HL-60 (cell line): ENCODE data around the gene YJEFN3.

Source experiments
- DNase-seq, 2 experiments: peaks; one replicate each; pipeline ENCODE4 v3.0.0-alpha.2; 2010 to 2020; ENCODE audit warnings: low read depth in 1 of 2, low spot score in 1 of 2
- H3K27ac ChIP-seq: fragments of 250-450 bp; sonication (Bioruptor Pico); replicated peaks from 2 replicates; pipeline ENCODE4 v1.5.1; 2020; ENCODE audit warnings: mild to moderate bottlenecking, moderate library complexity
- H3K27me3 ChIP-seq: fragments of 250-450 bp; sonication (Bioruptor Pico); 2 replicates; pipeline ENCODE4 v1.5.1; 2021; ENCODE audit warnings: mild to moderate bottlenecking, moderate library complexity; ENCODE audit not compliant: insufficient read depth, poor library complexity, severe bottlenecking
- H3K4me3 ChIP-seq: replicated peaks from 2 replicates; pipeline ENCODE4 v1.5.1; 2011; ENCODE audit warnings: mild to moderate bottlenecking, control low read depth, low read length; ENCODE audit not compliant: insufficient read depth
- CTCF ChIP-seq: IDR thresholded peaks from one replicate; pipeline ENCODE4 v1.5.1; 2011; ENCODE audit warnings: low read length, control low read depth, inconsistent platforms; ENCODE audit not compliant: insufficient read depth
- GABPA ChIP-seq: IDR thresholded peaks from 2 replicates; pipeline ENCODE4 v1.6.1; 2012; ENCODE audit warnings: low read depth
- POLR2AphosphoS5 ChIP-seq: IDR thresholded peaks from 2 replicates; pipeline ENCODE4 v1.6.1; 2012; ENCODE audit warnings: low read depth
- REST ChIP-seq: IDR thresholded peaks from 2 replicates; pipeline ENCODE4 v1.6.1; 2012; ENCODE audit warnings: low read depth; ENCODE audit not compliant: insufficient replicate concordance
- SPI1 ChIP-seq: IDR thresholded peaks from 2 replicates; pipeline ENCODE4 v1.6.1; 2012; ENCODE audit warnings: low read depth, mild to moderate bottlenecking, borderline replicate concordance

The YJEFN3 gene

GRCh38 chr19:19568802-19569756 lies 40.4 kb downstream of the YJEFN3 start:
- Histone ChIP-seq H3K4me3 (no peak overlapping the region), H3K27ac (no peak overlapping the region), H3K27me3 (no peaks in the 10 kb centered on the region)
- no peak for TF ChIP-seq SPI1
- no peak for DNase-seq

- TF ChIP-seq REST = no peak
- no peak for TF ChIP-seq GABPA
- no peak for TF ChIP-seq CTCF
- no peak for TF ChIP-seq SPI1
- TF ChIP-seq POLR2AphosphoS5 = no peak
- no peak for DNase-seq
- Histone ChIP-seq H3K27me3 (no peaks in the 10 kb centered on the region), H3K4me3 (no peak overlapping the region), H3K27ac (no peak overlapping the region)
Measured at GRCh38 chr19:19570571-19570970, 41.9 kb downstream of the YJEFN3 start.

GRCh38 chr19:19571071-19571786 lies 42.5 kb downstream of the YJEFN3 start:
- Histone ChIP-seq H3K27me3 (no peaks in the 10 kb centered on the region), H3K4me3 (no peak overlapping the region), H3K27ac (no peak overlapping the region)
- no peak for DNase-seq
- TF ChIP-seq CTCF (no peak), REST (no peak), POLR2AphosphoS5 (no peak), GABPA (no peak)

- DNase-seq = no peak
- H3K27ac ChIP-seq = no peak overlapping the region
- no peak overlapping the region for H3K4me3 ChIP-seq
- H3K27me3 ChIP-seq = no peaks in the 10 kb centered on the region
- TF ChIP-seq SPI1 (no peak), CTCF (no peak), GABPA (no peak), REST (no peak), POLR2AphosphoS5 (no peak)
Measured at GRCh38 chr19:19575411-19575810, 46.7 kb downstream of the YJEFN3 start.
